GM21717 (cell line): ENCODE measurements around the gene PARD6B.

ENCODE experiments used
- ATAC-seq: cut with Tn5 transposase; IDR thresholded peaks from one replicate; pipeline ENCODE4 v1.9.1; 2021; ENCODE audit warnings: mild to moderate bottlenecking, moderate library complexity; ENCODE audit not compliant: unreplicated experiment

The PARD6B gene

GRCh38 chr20:50723672-50724071, 7.7 kb upstream of the PARD6B start:
- ATAC-seq = no peak

- no peak for ATAC-seq
Measured at GRCh38 chr20:50724112-50724725, 7.2 kb upstream of the PARD6B start.

GRCh38 chr20:50724851-50725723, 6.3 kb upstream of the PARD6B start:
- no peak for ATAC-seq

- no peak for ATAC-seq
Measured at GRCh38 chr20:50725724-50726005, 5.7 kb upstream of the PARD6B start.

- ATAC-seq = no peak
Measured at GRCh38 chr20:50726955-50727791, 4.2 kb upstream of the PARD6B start.

GRCh38 chr20:50727792-50728485, 3.4 kb upstream of the PARD6B start:
- no peak for ATAC-seq

GRCh38 chr20:50728486-50728980, 2.8 kb upstream of the PARD6B start:
- no peak for ATAC-seq

- no peak for ATAC-seq
Measured at GRCh38 chr20:50728981-50729874, 2.2 kb upstream of the PARD6B start.

- ATAC-seq = no peak
Measured at GRCh38 chr20:50729901-50730764, 1.2 kb upstream of the PARD6B start.

- no peak for ATAC-seq
Measured at GRCh38 chr20:50730765-50731054, 670 bp upstream of the PARD6B start.

- no peak for ATAC-seq
Measured at GRCh38 chr20:50731930-50732690, 730 bp downstream of the PARD6B start.

GRCh38 chr20:50733644-50734349, 2.4 kb downstream of the PARD6B start:
- ATAC-seq = no peak

- no peak for ATAC-seq
Measured at GRCh38 chr20:50734730-50735679, 3.6 kb downstream of the PARD6B start.

- ATAC-seq = no peak
Measured at GRCh38 chr20:50735813-50736212, 4.4 kb downstream of the PARD6B start.

GRCh38 chr20:50737352-50737751, 6.0 kb downstream of the PARD6B start:
- ATAC-seq = no peak

- no peak for ATAC-seq
Measured at GRCh38 chr20:50743087-50743486, 11.7 kb downstream of the PARD6B start.
